PC-3 (cell line): ENCODE measurements around the gene ANKRD27. TPM values are rescaled to one million over a fixed set of nuclear protein-coding genes. Genes with fewer than 3 reads are reported as not detected.
"Not testable (repeated sequence)": the region's sequence is repeated elsewhere in the genome, so short reads cannot be mapped to it uniquely, and the experiment has no call there.

Source experiments
- ATAC-seq: fragments of 200-7000 bp; cut with Tn5 transposase; 2 replicates; pipeline ENCODE4 v1.9.1; 2020; ENCODE audit warnings: mild to moderate bottlenecking, moderate library complexity
- BruUV-seq: library from RNA; stranded (reverse); fragments of 400-500 nt; replicated peaks from 2 replicates; lab custom pipeline; 2021; lab: Mats Ljungman, UMichigan
- CTCF ChIA-PET: fragments of 300-600 bp; sonication (Branson Sonifier 250); formaldehyde crosslinking; loops from one replicate; lab custom pipeline; 2022; ENCODE audit warnings: antibody characterized with exemption; lab: Charles Lee
- POLR2A ChIA-PET: fragments of 300-600 bp; sonication (Branson Sonifier 250); formaldehyde crosslinking; loops from one replicate; lab custom pipeline; 2022; ENCODE audit warnings: antibody characterized with exemption; ENCODE audit not compliant: unreplicated experiment; lab: Charles Lee
- DNase-seq: peaks from one replicate; pipeline ENCODE4 v3.0.0-alpha.2; 2015
- H2AFZ ChIP-seq: fragments of 300-600 bp; sonication (generic); 2 replicates; pipeline ENCODE4 v1.6.0; 2016; ENCODE audit warnings: antibody characterized with exemption, low read length
- H3F3A ChIP-seq: fragments of 300-600 bp; sonication (generic); one replicate; pipeline ENCODE4 v1.6.0; 2017; ENCODE audit warnings: antibody characterized with exemption, low read length, control low read depth, mild to moderate bottlenecking; ENCODE audit not compliant: unreplicated experiment
- H3K27ac ChIP-seq: fragments of 300-600 bp; sonication (generic); 2 replicates; pipeline ENCODE4 v1.5.1; 2016; ENCODE audit warnings: mild to moderate bottlenecking, low read length
- H3K27me3 ChIP-seq: fragments of 300-600 bp; sonication (generic); 2 replicates; pipeline ENCODE4 v1.6.1; 2016; ENCODE audit warnings: low read length, mixed read lengths
- H3K36me3 ChIP-seq: fragments of 300-600 bp; sonication (generic); 2 replicates; pipeline ENCODE4 v1.6.1; 2016; ENCODE audit warnings: low read depth, mixed run types, low read length, mixed read lengths
- H3K4me1 ChIP-seq: fragments of 300-600 bp; sonication (generic); 2 replicates; pipeline ENCODE4 v1.5.1; 2016; ENCODE audit warnings: low read length; ENCODE audit not compliant: insufficient read depth
- H3K4me2 ChIP-seq: fragments of 300-600 bp; sonication (generic); 2 replicates; pipeline ENCODE4 v1.6.0; 2016; ENCODE audit warnings: low read length
- H3K4me3 ChIP-seq: fragments of 300-600 bp; sonication (generic); 2 replicates; pipeline ENCODE4 v1.5.1; 2016; ENCODE audit warnings: mild to moderate bottlenecking, low read length, mixed read lengths
- H3K79me2 ChIP-seq: fragments of 300-600 bp; sonication (generic); 2 replicates; pipeline ENCODE4 v1.6.1; 2017; ENCODE audit warnings: low read length, mixed read lengths
- H3K9ac ChIP-seq: fragments of 300-600 bp; sonication (generic); 2 replicates; pipeline ENCODE4 v1.6.0; 2016; ENCODE audit warnings: mild to moderate bottlenecking, low read length
- H3K9me2 ChIP-seq: fragments of 300-600 bp; sonication (generic); replicated peaks from 2 replicates; pipeline ENCODE4 v1.6.1; 2016; ENCODE audit warnings: mixed run types, low read length, mixed read lengths
- H3K9me3 ChIP-seq: fragments of 300-600 bp; sonication (generic); 2 replicates; pipeline ENCODE4 v1.6.1; 2016; ENCODE audit warnings: low read length, mixed read lengths
- H4K20me1 ChIP-seq: fragments of 300-600 bp; sonication (generic); 2 replicates; pipeline ENCODE4 v1.6.1; 2016; ENCODE audit warnings: low read length, mixed read lengths
- CTCF ChIP-seq: fragments of 300-600 bp; sonication (generic); conservative IDR thresholded peaks from 2 replicates; pipeline ENCODE4 v1.5.1; 2017; ENCODE audit warnings: antibody characterized with exemption, low read depth, mild to moderate bottlenecking, low read length
- EZH2 ChIP-seq: fragments of 300-600 bp; sonication (generic); IDR thresholded peaks from one replicate; pipeline ENCODE4 v1.6.1; 2017; ENCODE audit warnings: antibody characterized with exemption, mild to moderate bottlenecking, low read length; ENCODE audit not compliant: unreplicated experiment
- EZH2phosphoT487 ChIP-seq: fragments of 300-600 bp; sonication (generic); IDR thresholded peaks from 2 replicates; pipeline ENCODE4 v1.6.1; 2018; ENCODE audit warnings: mild to moderate bottlenecking, antibody characterized with exemption, low read length, borderline replicate concordance
- intact Hi-C: fragments of 100-400 bp; cut with micrococcal nuclease; formaldehyde crosslinking; loops from 2 replicates; pipeline ENCODE4 v1.9.0; 2023
- total RNA-seq: library from RNA; depleted of rRNA; stranded (reverse); fragments of >200 nt; gene quantifications from 2 replicates; pipeline ENCODE4 v1.2.3, GENCODE V29; 2014

Gene ANKRD27
- total RNA-seq, 1 experiment from 2014 or later, result 14.3 TPM

DNA sequence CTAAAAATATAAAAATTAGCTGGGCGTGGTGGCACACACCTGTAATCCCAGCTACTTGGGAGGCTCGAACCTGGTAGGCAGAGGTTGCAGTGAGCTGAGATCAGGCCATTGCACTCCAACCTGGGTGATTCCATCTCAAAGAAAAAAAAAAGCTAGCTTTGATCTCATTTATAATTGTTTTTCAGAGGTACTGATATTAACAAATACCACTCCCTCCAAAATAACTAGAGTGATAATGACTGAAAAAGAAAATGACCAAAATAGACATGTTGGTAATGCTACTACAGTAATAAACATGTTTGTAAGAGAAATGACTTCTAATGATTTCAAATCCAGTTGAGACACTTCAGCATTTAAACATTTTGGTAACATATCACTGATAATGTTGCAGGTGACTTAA, 81.0 kb downstream of the ANKRD27 start:
- H3K4me1 ChIP-seq, result no peaks in the 10 kb centered on the region
- no TSS peak for BruUV-seq
- H3K9me3 ChIP-seq, result no peaks in the 10 kb centered on the region
- DNase-seq (no peak), ATAC-seq (no peak)
- H3K79me2 ChIP-seq, result no peaks in the 10 kb centered on the region
- no peak overlapping the region for H3K27ac ChIP-seq
- H3K4me3 ChIP-seq, result no peak overlapping the region
- H3K4me2 ChIP-seq, result no peak overlapping the region
- CTCF ChIA-PET, result no interaction called here
- no peaks in the 10 kb centered on the region for H3K9me2 ChIP-seq
- TF ChIP-seq EZH2 (no peak), CTCF (no peak), EZH2phosphoT487 (no peak)
- H3K9ac ChIP-seq, result no peak overlapping the region
- H3F3A ChIP-seq, result no peaks in the 10 kb centered on the region
- no peak overlapping the region for H2AFZ ChIP-seq
- no peaks in the 10 kb centered on the region for H3K27me3 ChIP-seq
- intact Hi-C loops, result no loop called here
- no peaks in the 10 kb centered on the region; the same call in 1 of the 2 replicates for H3K36me3 ChIP-seq
- POLR2A ChIA-PET, result no interaction called here
- H4K20me1 ChIP-seq, result no peaks in the 10 kb centered on the region

DNA sequence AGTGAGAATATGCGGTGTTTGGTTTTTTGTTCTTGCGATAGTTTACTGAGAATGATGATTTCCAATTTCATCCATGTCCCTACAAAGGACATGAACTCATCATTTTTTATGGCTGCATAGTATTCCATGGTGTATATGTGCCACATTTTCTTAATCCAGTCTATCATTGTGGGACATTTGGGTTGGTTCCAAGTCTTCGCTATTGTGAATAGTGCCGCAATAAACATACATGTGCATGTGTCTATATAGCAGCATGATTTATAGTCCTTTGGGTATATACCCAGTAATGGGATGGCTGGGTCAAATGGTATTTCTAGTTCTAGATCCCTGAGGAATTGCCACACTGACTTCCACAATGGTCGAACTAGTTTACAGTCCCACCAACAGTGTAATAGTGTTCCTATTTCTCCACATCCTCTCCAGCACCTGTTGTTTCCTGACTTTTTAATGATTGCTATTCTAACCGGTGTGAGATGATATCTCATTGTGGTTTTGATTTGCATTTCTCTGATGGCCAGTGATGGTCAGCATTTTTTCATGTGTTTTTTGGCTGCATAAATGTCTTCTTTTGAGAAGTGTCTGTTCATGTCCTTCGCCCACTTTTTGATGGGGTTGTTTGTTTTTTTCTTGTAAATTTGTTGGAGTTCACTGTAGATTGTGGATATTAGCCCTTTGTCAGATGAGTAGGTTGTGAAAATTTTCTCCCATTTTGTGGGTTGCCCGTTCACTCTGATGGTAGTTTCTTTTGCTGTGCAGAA, 87.1 kb downstream of the ANKRD27 start:
- H3K9me3 ChIP-seq, H3K79me2 ChIP-seq, DNase-seq, H2AFZ ChIP-seq, POLR2A ChIA-PET, H3K9me2 ChIP-seq, H3K27me3 ChIP-seq, ATAC-seq, intact Hi-C loops, H3K36me3 ChIP-seq, H3K4me3 ChIP-seq, BruUV-seq, H3F3A ChIP-seq, H4K20me1 ChIP-seq, CTCF ChIA-PET, H3K4me1 ChIP-seq, H3K4me2 ChIP-seq, H3K9ac ChIP-seq, H3K27ac ChIP-seq: not testable (repeated sequence)

GRCh38 chr19:32581705-32582179, 93.2 kb downstream of the ANKRD27 start:
- no TSS peak for BruUV-seq
- H3K36me3 ChIP-seq, result peaks cover 4% of the 10 kb centered on the region
- H3K4me3 ChIP-seq, result peak overlapping the region; percentile 95
- H4K20me1 ChIP-seq, result no peaks in the 10 kb centered on the region
- H3K27ac ChIP-seq, result no peak overlapping the region
- DNase-seq (peak; percentile 3), ATAC-seq (peak; percentile 32)
- peak overlapping the region; percentile 81 for H2AFZ ChIP-seq
- ChIA-PET POLR2A (no interaction called here), CTCF (no interaction called here)
- intact Hi-C loops, result no loop called here
- no peaks in the 10 kb centered on the region for H3K9me3 ChIP-seq
- TF ChIP-seq EZH2 (no peak), CTCF (no peak), EZH2phosphoT487 (no peak)
- H3F3A ChIP-seq, result no peaks in the 10 kb centered on the region
- peak overlapping the region; percentile 95 for H3K9ac ChIP-seq
- no peaks in the 10 kb centered on the region for H3K27me3 ChIP-seq
- H3K79me2 ChIP-seq, result peaks cover 21% of the 10 kb centered on the region
- H3K9me2 ChIP-seq, result no peaks in the 10 kb centered on the region
- H3K4me1 ChIP-seq, result peaks cover 7% of the 10 kb centered on the region; the same call in 1 of the 2 replicates
- peak overlapping the region; percentile 88 for H3K4me2 ChIP-seq
